Suppressor macrophage treated with lipopolysaccharide for 1 hour (primary cell): ENCODE data around the gene WDR70.
A peak's percentile ranks its signal among the peaks of the same experiment; 100 is the strongest.
"Not testable (repeated sequence)": the region's sequence is repeated elsewhere in the genome, so short reads cannot be mapped to it uniquely, and the experiment has no call there.

Experiments used
- DNase-seq, 3 donors: peaks; one replicate each; pipeline ENCODE4 v3.0.0-alpha.2; 2020 to 2022

The WDR70 gene

GRCh38 chr5:37379100-37379628, at the start of gene WDR70:
Gene WDR70 (plus strand): TSS chr5:37379318. CDS start chr5:37379368, 50 bp downstream.
- peak; percentile 95 to 96 (median 96) for DNase-seq

- not testable (repeated sequence) for DNase-seq
Observed at GRCh38 chr5:37334754-37335153, 44.4 kb upstream of the WDR70 start.

GRCh38 chr5:37342741-37343140, 36.4 kb upstream of the WDR70 start:
- not testable (repeated sequence) for DNase-seq

GRCh38 chr5:37355161-37355560, 24.0 kb upstream of the WDR70 start:
- no peak for DNase-seq

- no peak for DNase-seq
Observed at GRCh38 chr5:37370550-37370863, 8.6 kb upstream of the WDR70 start.

- DNase-seq = peak; percentile 93 to 95 (median 94)
Observed at GRCh38 chr5:37370864-37371726, 8.0 kb upstream of the WDR70 start, which contains the start of gene NUP155. Gene NUP155 (minus strand): TSS chr5:37371106. CDS start chr5:37370977, 129 bp downstream.

- DNase-seq = no peak
Observed at GRCh38 chr5:37375091-37375490, 4.0 kb upstream of the WDR70 start.

GRCh38 chr5:37378066-37378465, 1.1 kb upstream of the WDR70 start:
- DNase-seq = not testable (repeated sequence)

- DNase-seq = peak; percentile 50 to 72 (median 69)
Observed at GRCh38 chr5:37391591-37391990, 12.5 kb downstream of the WDR70 start.

GRCh38 chr5:37396352-37396751, 17.2 kb downstream of the WDR70 start:
- DNase-seq = no peak

- DNase-seq = no peak
Observed at GRCh38 chr5:37400501-37400900, 21.4 kb downstream of the WDR70 start.

- no peak for DNase-seq
Observed at GRCh38 chr5:37412515-37412914, 33.4 kb downstream of the WDR70 start.

GRCh38 chr5:37415456-37415855, 36.3 kb downstream of the WDR70 start:
- DNase-seq = not testable (repeated sequence)

- no peak for DNase-seq
Observed at GRCh38 chr5:37417347-37417746, 38.2 kb downstream of the WDR70 start.

GRCh38 chr5:37424441-37424840, 45.3 kb downstream of the WDR70 start:
- no peak for DNase-seq

GRCh38 chr5:37428044-37428443, 48.9 kb downstream of the WDR70 start:
- no peak for DNase-seq

GRCh38 chr5:37435261-37435660, 56.1 kb downstream of the WDR70 start:
- DNase-seq = no peak

- DNase-seq = peak in 1 of 3 donors; percentile 10
Observed at GRCh38 chr5:37436146-37436934, 57.2 kb downstream of the WDR70 start.

GRCh38 chr5:37437711-37438110, 58.6 kb downstream of the WDR70 start:
- DNase-seq = peak; percentile 4 to 19 (median 8)

GRCh38 chr5:37445783-37446182, 66.7 kb downstream of the WDR70 start:
- not testable (repeated sequence) for DNase-seq

GRCh38 chr5:37448941-37449340, 69.8 kb downstream of the WDR70 start:
- DNase-seq = no peak

- not testable (repeated sequence) for DNase-seq
Observed at GRCh38 chr5:37451991-37452390, 72.9 kb downstream of the WDR70 start.

GRCh38 chr5:37453252-37453651, 74.1 kb downstream of the WDR70 start:
- not testable (repeated sequence) for DNase-seq
